GM13977 (cell line): ENCODE data around the gene MCM5.

ENCODE experiments used
- DNase-seq: peaks from one replicate; pipeline ENCODE4 v3.0.0; 2012; ENCODE audit warnings: low spot score
- in situ Hi-C: fragments of 300-500 bp; cut with MboI; formaldehyde crosslinking; loops from one replicate; pipeline ENCODE4 v1.12.0; 2022; ENCODE audit warnings: low sequenced_read_pairs, low pct_unique_long_range_greater_than_20kb, mixed read lengths, inconsistent platforms; ENCODE audit not compliant: unreplicated experiment
- TF ChIP-seq, protein P1 (sequence below): IDR thresholded peaks from 2 replicates; pipeline ENCODE4 v1.5.1; 2012; ENCODE audit warnings: mild to moderate bottlenecking, control low read depth; ENCODE audit not compliant: insufficient read depth; ENCODE audit errors: extremely low read depth, missing control alignments

Gene MCM5

DNA sequence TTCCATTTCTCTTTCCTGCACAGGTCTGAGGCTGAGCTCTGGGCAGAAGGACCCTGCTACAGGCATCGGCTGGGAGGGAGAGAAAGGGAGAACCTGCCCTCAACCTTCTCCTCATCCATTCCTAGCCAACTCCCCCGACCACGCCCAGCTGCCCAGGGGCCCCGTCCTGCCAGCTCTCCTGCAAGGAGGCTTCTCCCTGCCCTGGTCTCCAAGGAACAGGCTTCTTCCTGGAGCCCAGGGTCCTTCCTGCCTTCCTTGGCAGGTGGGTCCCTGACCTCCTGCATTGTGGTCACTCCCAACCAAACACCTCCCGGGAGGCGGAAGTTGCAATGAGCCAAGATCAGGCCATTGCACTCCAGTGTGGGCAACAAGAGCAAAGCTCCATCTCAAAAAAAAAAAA is 31.6 kb upstream of the MCM5 start:
- in situ Hi-C loops: no loop called here
- no peak for DNase-seq
- TF ChIP-seq, protein P1, sequence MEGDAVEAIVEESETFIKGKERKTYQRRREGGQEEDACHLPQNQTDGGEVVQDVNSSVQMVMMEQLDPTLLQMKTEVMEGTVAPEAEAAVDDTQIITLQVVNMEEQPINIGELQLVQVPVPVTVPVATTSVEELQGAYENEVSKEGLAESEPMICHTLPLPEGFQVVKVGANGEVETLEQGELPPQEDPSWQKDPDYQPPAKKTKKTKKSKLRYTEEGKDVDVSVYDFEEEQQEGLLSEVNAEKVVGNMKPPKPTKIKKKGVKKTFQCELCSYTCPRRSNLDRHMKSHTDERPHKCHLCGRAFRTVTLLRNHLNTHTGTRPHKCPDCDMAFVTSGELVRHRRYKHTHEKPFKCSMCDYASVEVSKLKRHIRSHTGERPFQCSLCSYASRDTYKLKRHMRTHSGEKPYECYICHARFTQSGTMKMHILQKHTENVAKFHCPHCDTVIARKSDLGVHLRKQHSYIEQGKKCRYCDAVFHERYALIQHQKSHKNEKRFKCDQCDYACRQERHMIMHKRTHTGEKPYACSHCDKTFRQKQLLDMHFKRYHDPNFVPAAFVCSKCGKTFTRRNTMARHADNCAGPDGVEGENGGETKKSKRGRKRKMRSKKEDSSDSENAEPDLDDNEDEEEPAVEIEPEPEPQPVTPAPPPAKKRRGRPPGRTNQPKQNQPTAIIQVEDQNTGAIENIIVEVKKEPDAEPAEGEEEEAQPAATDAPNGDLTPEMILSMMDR: no peak

DNA sequence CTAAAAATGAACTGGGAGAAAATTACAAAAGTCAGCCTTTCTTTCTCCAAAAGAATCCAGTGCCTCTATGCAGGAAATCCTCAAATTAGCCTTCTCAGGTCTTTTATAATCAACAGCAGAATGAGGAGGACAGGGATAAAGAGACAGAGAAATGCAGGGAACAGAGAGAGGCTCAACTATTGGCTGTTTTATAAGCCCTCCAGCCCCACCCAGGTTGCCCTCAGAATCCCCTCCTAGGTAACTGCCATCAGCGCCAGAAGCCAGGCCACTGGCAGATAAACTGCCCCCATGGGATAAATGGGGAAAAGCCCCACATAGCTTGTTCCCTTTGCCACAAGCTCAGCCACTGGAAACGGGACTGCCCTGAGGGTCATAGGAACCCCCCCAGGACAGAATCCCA is 29.9 kb upstream of the MCM5 start:
- in situ Hi-C loops: no loop called here
- no peak for DNase-seq
- TF ChIP-seq, protein P1: no peak

DNA sequence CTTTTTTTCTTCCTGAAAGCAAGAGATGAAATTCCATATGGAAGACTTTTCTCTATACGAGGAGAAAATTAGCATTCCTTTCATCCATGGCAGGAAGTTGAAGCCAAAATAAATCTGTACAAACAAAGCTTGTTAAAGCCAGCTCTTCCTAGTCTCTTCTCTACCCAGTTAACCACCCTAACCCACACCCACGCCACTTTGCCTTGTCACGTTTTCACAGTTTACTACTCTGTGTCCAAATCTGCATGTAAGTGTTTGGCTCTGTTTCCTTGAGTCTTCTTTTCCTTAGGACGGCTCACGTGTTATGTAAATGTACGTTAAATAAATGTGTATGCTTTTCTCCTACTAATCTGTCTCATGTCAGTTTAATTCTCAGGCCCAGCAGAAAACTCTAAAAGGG is 26.2 kb upstream of the MCM5 start:
- in situ Hi-C loops: no loop called here
- no peak for DNase-seq
- TF ChIP-seq, protein P1: no peak

DNA sequence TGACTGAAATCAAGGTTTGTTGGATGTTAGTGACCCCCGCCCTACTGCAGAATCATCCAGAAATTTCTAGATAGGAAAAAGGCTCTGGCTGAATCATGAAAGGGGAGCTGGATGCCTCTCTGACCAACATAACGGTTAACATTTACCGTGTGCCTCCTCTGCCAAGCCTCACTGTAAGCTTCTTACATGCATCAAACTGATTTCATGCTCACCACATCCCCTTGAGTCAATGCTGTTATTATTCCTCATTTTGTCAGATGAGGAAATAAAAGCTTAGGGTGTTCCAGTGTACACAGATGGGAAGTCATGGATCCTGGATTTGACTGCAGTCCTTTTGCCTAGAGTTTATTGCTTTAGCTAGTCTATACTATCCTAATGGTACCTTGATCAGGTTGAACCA is 24.9 kb upstream of the MCM5 start:
- DNase-seq: no peak
- TF ChIP-seq, protein P1: no peak
- in situ Hi-C loops: no loop called here

DNA sequence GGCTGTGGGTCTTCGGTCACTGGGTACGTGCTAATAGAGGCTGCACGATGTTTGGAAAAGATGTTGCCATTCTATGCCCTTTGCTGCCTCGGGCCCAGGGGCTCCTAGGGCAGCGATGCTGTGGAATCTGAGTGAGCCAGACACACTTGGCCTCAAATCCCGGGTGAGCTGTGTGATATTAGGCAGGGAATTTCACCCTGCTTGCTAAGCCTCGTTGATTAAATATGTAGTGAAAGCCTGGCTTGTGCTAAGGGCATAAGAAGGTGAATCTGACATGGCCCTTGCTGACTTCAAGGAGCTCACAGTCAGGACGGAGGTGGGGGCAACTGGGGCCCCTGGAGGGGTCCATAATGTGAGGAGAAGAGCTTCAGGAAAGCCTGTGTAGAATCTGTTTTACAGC is 24.4 kb upstream of the MCM5 start:
- TF ChIP-seq, protein P1: no peak
- in situ Hi-C loops: no loop called here
- no peak for DNase-seq

DNA sequence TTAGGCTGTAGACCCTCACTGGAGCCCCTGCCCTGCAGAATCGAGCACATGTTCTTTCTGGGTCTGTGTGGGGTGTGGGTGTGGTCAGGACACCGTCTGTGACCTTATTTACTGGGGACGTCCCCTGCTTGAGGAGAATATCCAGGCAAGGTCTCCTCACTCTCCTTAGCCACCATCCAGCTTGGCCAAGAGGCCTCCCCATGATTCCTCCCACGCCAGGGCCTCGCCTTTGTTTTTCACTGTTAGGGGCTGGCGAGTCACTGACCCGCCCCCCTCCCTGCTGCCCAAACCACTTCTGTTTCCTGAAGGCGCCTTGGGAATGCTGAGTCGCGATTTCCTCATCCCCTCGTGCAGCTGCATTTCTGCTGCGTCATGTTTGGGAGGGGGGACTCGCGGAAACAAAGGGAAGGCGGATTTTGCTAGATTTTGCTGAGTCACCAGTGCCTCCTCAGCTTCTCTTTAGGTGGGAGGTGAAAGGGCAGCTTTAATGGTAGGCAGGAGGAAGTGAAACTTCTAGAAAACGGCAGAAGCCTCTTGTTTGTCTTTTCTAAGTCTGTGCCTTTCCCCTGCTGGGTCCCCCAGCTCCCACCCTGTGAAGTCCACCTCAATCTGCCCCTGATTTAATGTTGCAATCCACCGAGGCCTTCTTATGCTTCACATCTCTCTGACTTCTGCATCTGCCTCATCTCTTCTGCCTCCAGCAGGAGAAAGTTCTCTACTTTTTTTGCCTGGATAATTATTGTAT is 23.0 kb upstream of the MCM5 start:
- peak; percentile 84 for DNase-seq
- in situ Hi-C loops: no loop called here
- TF ChIP-seq, protein P1: no peak

DNA sequence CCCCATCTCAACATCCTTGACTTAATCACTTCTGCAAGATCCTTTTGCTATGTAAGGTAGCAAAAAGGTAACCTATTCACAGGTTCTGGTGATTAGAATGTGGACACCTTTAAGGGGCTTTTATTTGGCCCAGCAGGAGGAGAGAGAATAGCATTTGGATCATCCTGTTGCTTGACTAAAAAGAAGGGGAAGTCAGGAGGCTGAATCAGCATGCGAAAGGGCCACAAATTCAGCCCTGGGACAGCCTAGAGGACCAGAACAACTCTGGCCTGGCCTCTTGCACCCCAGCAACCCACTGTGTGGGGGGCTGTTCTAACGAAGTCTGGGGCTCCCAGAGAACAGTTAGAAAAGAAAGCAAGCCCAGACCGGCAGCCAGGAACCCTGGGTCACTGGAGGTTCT is 22.2 kb upstream of the MCM5 start:
- TF ChIP-seq, protein P1: no peak
- in situ Hi-C loops: no loop called here
- DNase-seq: no peak
